Measurements from ENCODE around the gene GALNT10.

Gene GALNT10

GRCh38 chr5:154302161-154302560, 111.6 kb downstream of the GALNT10 start:
- Histone ChIP-seq H3K36me3 (replicated peaks) (no peaks in the 10 kb centered on the region), H3K9me3 (no peaks in the 10 kb centered on the region)
- in situ Hi-C loops (cut with MboI; ENCODE audit: low sequenced_read_pairs): no loop called here

GRCh38 chr5:154303133-154303532, 112.6 kb downstream of the GALNT10 start:
- Histone ChIP-seq H3K4me1 (no peaks in the 10 kb centered on the region), H3K9me3 (no peaks in the 10 kb centered on the region), H3K4me3 (no peak overlapping the region), H3K27me3 (ENCODE audit: low read depth) (no peaks in the 10 kb centered on the region), H3K36me3 (replicated peaks) (no peaks in the 10 kb centered on the region)
- no peak for DNase-seq (ENCODE audit: low spot score in 2 of 2)
- in situ Hi-C loops (cut with MboI; ENCODE audit: low sequenced_read_pairs): no loop called here

More at GRCh38 chr5:154302161-154302560, 111.6 kb downstream of the GALNT10 start:
- Histone ChIP-seq H3K27me3 (ENCODE audit: low read depth) (no peaks in the 10 kb centered on the region), H3K4me3 (no peak overlapping the region), H3K4me1 (no peaks in the 10 kb centered on the region)
- no peak for DNase-seq (ENCODE audit: low spot score in 2 of 2)

GRCh38 chr5:154308443-154309370, 118.2 kb downstream of the GALNT10 start:
- no peaks in the 10 kb centered on the region for H3K36me3 ChIP-seq (replicated peaks)
- no peaks in the 10 kb centered on the region for H3K4me1 ChIP-seq
- in situ Hi-C loops (cut with MboI; ENCODE audit: low sequenced_read_pairs): no loop called here
- no peaks in the 10 kb centered on the region for H3K27me3 ChIP-seq (ENCODE audit: low read depth)
- no peaks in the 10 kb centered on the region for H3K9me3 ChIP-seq
- DNase-seq (ENCODE audit: low spot score in 2 of 2): no peak
- H3K4me3 ChIP-seq: no peak overlapping the region

GRCh38 chr5:154309371-154309745, 118.8 kb downstream of the GALNT10 start:
- Histone ChIP-seq H3K4me3 (no peak overlapping the region), H3K4me1 (no peaks in the 10 kb centered on the region), H3K9me3 (no peaks in the 10 kb centered on the region), H3K36me3 (replicated peaks) (no peaks in the 10 kb centered on the region), H3K27me3 (ENCODE audit: low read depth) (no peaks in the 10 kb centered on the region)
- no peak for DNase-seq (ENCODE audit: low spot score in 2 of 2)
- in situ Hi-C loops (cut with MboI; ENCODE audit: low sequenced_read_pairs): no loop called here

- in situ Hi-C loops (cut with MboI; ENCODE audit: low sequenced_read_pairs): no loop called here
- Histone ChIP-seq H3K27me3 (ENCODE audit: low read depth) (no peaks in the 10 kb centered on the region), H3K4me1 (no peaks in the 10 kb centered on the region), H3K36me3 (replicated peaks) (no peaks in the 10 kb centered on the region), H3K9me3 (no peaks in the 10 kb centered on the region), H3K4me3 (no peak overlapping the region)
- no peak for DNase-seq (ENCODE audit: low spot score in 2 of 2)
These were observed 119.3 kb downstream of the GALNT10 start for GRCh38 chr5:154309805-154310204.

- DNase-seq (ENCODE audit: low spot score in 2 of 2): no peak
- in situ Hi-C loops (cut with MboI; ENCODE audit: low sequenced_read_pairs): no loop called here
These were observed 120.8 kb downstream of the GALNT10 start for GRCh38 chr5:154311362-154311761.

GRCh38 chr5:154312000-154312399, 121.5 kb downstream of the GALNT10 start:
- Histone ChIP-seq H3K4me1 (no peaks in the 10 kb centered on the region), H3K36me3 (replicated peaks) (no peaks in the 10 kb centered on the region), H3K9me3 (no peaks in the 10 kb centered on the region), H3K27me3 (ENCODE audit: low read depth) (no peaks in the 10 kb centered on the region), H3K4me3 (no peak overlapping the region)
- no peak for DNase-seq (ENCODE audit: low spot score in 2 of 2)
- in situ Hi-C loops (cut with MboI; ENCODE audit: low sequenced_read_pairs): no loop called here

More at GRCh38 chr5:154311362-154311761, 120.8 kb downstream of the GALNT10 start:
- H3K36me3 ChIP-seq (replicated peaks): no peaks in the 10 kb centered on the region
- H3K9me3 ChIP-seq: no peaks in the 10 kb centered on the region
- H3K4me1 ChIP-seq: no peaks in the 10 kb centered on the region
- no peak overlapping the region for H3K4me3 ChIP-seq
- H3K27me3 ChIP-seq (ENCODE audit: low read depth): no peaks in the 10 kb centered on the region

- H3K4me3 ChIP-seq: no peak overlapping the region
- H3K36me3 ChIP-seq (replicated peaks): no peaks in the 10 kb centered on the region
- in situ Hi-C loops (cut with MboI; ENCODE audit: low sequenced_read_pairs): no loop called here
- H3K9me3 ChIP-seq: no peaks in the 10 kb centered on the region
- no peaks in the 10 kb centered on the region for H3K27me3 ChIP-seq (ENCODE audit: low read depth)
- DNase-seq (ENCODE audit: low spot score in 2 of 2): no peak
- no peaks in the 10 kb centered on the region for H3K4me1 ChIP-seq
These were observed 122.0 kb downstream of the GALNT10 start for GRCh38 chr5:154312576-154312975.

- Histone ChIP-seq H3K36me3 (replicated peaks) (no peaks in the 10 kb centered on the region), H3K4me1 (no peaks in the 10 kb centered on the region), H3K4me3 (no peak overlapping the region), H3K27me3 (ENCODE audit: low read depth) (no peaks in the 10 kb centered on the region), H3K9me3 (no peaks in the 10 kb centered on the region)
- in situ Hi-C loops (cut with MboI; ENCODE audit: low sequenced_read_pairs): no loop called here
- no peak for DNase-seq (ENCODE audit: low spot score in 2 of 2)
These were observed 123.0 kb downstream of the GALNT10 start for GRCh38 chr5:154313360-154314017.

- DNase-seq (ENCODE audit: low spot score in 2 of 2): no peak
- H3K27me3 ChIP-seq (ENCODE audit: low read depth): no peaks in the 10 kb centered on the region
- H3K4me3 ChIP-seq: no peak overlapping the region
- H3K4me1 ChIP-seq: no peaks in the 10 kb centered on the region
- no peaks in the 10 kb centered on the region for H3K9me3 ChIP-seq
- H3K36me3 ChIP-seq (replicated peaks): no peaks in the 10 kb centered on the region
- in situ Hi-C loops (cut with MboI; ENCODE audit: low sequenced_read_pairs): no loop called here
These were observed 124.7 kb downstream of the GALNT10 start for GRCh38 chr5:154315196-154315595.

GRCh38 chr5:154315756-154316155, 125.2 kb downstream of the GALNT10 start:
- in situ Hi-C loops (cut with MboI; ENCODE audit: low sequenced_read_pairs): no loop called here
- no peaks in the 10 kb centered on the region for H3K36me3 ChIP-seq (replicated peaks)
- H3K4me3 ChIP-seq: no peak overlapping the region
- H3K4me1 ChIP-seq: no peaks in the 10 kb centered on the region
- no peaks in the 10 kb centered on the region for H3K27me3 ChIP-seq (ENCODE audit: low read depth)
- DNase-seq (ENCODE audit: low spot score in 2 of 2): no peak
- no peaks in the 10 kb centered on the region for H3K9me3 ChIP-seq

GRCh38 chr5:154316223-154316935, 125.8 kb downstream of the GALNT10 start:
- in situ Hi-C loops (cut with MboI; ENCODE audit: low sequenced_read_pairs): no loop called here
- Histone ChIP-seq H3K36me3 (replicated peaks) (no peaks in the 10 kb centered on the region), H3K27me3 (ENCODE audit: low read depth) (no peaks in the 10 kb centered on the region), H3K4me3 (no peak overlapping the region), H3K9me3 (no peaks in the 10 kb centered on the region), H3K4me1 (no peaks in the 10 kb centered on the region)
- no peak for DNase-seq (ENCODE audit: low spot score in 2 of 2)

- no peaks in the 10 kb centered on the region for H3K9me3 ChIP-seq
- in situ Hi-C loops (cut with MboI; ENCODE audit: low sequenced_read_pairs): no loop called here
These were observed 127.4 kb downstream of the GALNT10 start for GRCh38 chr5:154317916-154318315.

GRCh38 chr5:154318691-154319090, 128.2 kb downstream of the GALNT10 start:
- H3K36me3 ChIP-seq (replicated peaks): no peaks in the 10 kb centered on the region
- no peaks in the 10 kb centered on the region for H3K4me1 ChIP-seq
- DNase-seq (ENCODE audit: low spot score in 2 of 2): no peak
- no peaks in the 10 kb centered on the region for H3K9me3 ChIP-seq
- H3K4me3 ChIP-seq: no peak overlapping the region
- in situ Hi-C loops (cut with MboI; ENCODE audit: low sequenced_read_pairs): no loop called here
- H3K27me3 ChIP-seq (ENCODE audit: low read depth): no peaks in the 10 kb centered on the region

More at GRCh38 chr5:154317916-154318315, 127.4 kb downstream of the GALNT10 start:
- DNase-seq (ENCODE audit: low spot score in 2 of 2): no peak
- H3K4me3 ChIP-seq: no peak overlapping the region
- H3K27me3 ChIP-seq (ENCODE audit: low read depth): no peaks in the 10 kb centered on the region
- no peaks in the 10 kb centered on the region for H3K4me1 ChIP-seq
- no peaks in the 10 kb centered on the region for H3K36me3 ChIP-seq (replicated peaks)
